Neural crest cell (in vitro differentiated cells): ENCODE results near the gene MED16. TPM values are rescaled to one million over a fixed set of nuclear protein-coding genes. Genes with fewer than 3 reads are reported as not detected.

Experiments used
- DNase-seq: peaks from one replicate; pipeline ENCODE4 v3.0.0; 2021; ENCODE audit warnings: low read depth, mixed read lengths, low spot score
- H3K27ac Mint-ChIP-seq: one replicate; pipeline ENCODE4 v1.8.0; 2021; ENCODE audit warnings: mild to moderate bottlenecking, mixed read lengths; ENCODE audit not compliant: unreplicated experiment
- H3K27me3 Mint-ChIP-seq: 2 replicates; pipeline ENCODE4 v1.8.0; 2021; ENCODE audit warnings: low read depth, mild to moderate bottlenecking, mixed read lengths
- H3K36me3 Mint-ChIP-seq: 2 replicates; pipeline ENCODE4 v1.8.0; 2021; ENCODE audit warnings: low read depth, mild to moderate bottlenecking, mixed read lengths
- H3K4me1 Mint-ChIP-seq: 2 replicates; pipeline ENCODE4 v1.8.0; 2021; ENCODE audit warnings: mixed read lengths
- H3K4me3 Mint-ChIP-seq: one replicate; pipeline ENCODE4 v1.8.0; 2021; ENCODE audit warnings: mild to moderate bottlenecking, mixed read lengths
- H3K9me3 Mint-ChIP-seq: 2 replicates; pipeline ENCODE4 v1.8.0; 2021; ENCODE audit warnings: mixed read lengths
- CTCF ChIP-seq: fragments of 200-600 bp; sonication (generic); conservative IDR thresholded peaks from 2 replicates; pipeline ENCODE4 v1.5.0; 2021; ENCODE audit warnings: antibody characterized with exemption, mild to moderate bottlenecking
- total RNA-seq: library from RNA; stranded (reverse); gene quantifications from 2 replicates; pipeline ENCODE4 v1.2.1, GENCODE V29; 2021

The MED16 gene
- total RNA-seq, 1 donor from 2014 or later, result 77.7 TPM

GRCh38 chr19:890831-891230 lies 2.2 kb downstream of the MED16 start:
- Mint-ChIP-seq H3K4me1 (peaks cover 10% of the 10 kb centered on the region), H3K27me3 (peaks cover 6% of the 10 kb centered on the region), H3K27ac (no peak overlapping the region), H3K9me3 (no peaks in the 10 kb centered on the region), H3K36me3 (no peaks in the 10 kb centered on the region), H3K4me3 (peak overlapping the region; percentile 79)
- no peak for DNase-seq
- TF ChIP-seq CTCF, result no peak

DNA sequence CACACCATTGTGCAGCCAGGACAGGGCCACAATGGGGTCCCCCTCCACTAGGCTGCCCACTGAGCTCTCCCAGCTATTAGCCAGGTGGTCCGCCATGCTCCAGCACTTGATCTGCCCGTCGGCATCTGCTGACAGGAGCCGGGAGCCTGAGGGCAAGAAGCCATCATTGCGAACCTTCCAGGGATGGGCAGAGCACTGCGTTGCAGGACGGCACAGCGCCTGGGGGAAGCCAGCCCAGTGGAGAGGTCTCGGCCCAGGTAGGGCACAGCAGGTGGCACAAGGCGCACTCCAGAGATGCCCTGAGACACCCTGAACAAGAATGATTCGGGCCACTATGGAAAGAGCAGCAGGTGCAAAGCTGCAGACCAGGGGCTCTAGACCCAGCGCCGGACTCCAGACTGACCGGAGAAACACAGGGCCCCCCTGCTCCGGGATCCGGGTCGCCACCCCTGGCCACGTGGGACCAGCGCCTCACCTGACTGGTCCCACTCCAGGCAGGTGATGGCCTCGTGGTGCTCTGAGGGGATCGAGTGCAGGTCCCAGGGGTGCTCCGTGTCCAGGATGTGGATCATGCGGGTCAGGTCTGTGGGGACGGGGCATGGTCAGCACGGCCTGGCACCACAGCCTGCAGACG lies 3.2 kb downstream of the MED16 start:
- Mint-ChIP-seq H3K27me3 (peaks cover 6% of the 10 kb centered on the region), H3K9me3 (no peaks in the 10 kb centered on the region), H3K4me3 (peak overlapping the region; percentile 72), H3K4me1 (peaks cover 10% of the 10 kb centered on the region), H3K36me3 (no peaks in the 10 kb centered on the region), H3K27ac (no peak overlapping the region)
- no peak for TF ChIP-seq CTCF
- no peak for DNase-seq

- peaks cover 8% of the 10 kb centered on the region for H3K4me1 Mint-ChIP-seq
- H3K27me3 Mint-ChIP-seq, result peaks cover 6% of the 10 kb centered on the region
- no peaks in the 10 kb centered on the region for H3K36me3 Mint-ChIP-seq
- no peak for DNase-seq
- H3K9me3 Mint-ChIP-seq, result no peaks in the 10 kb centered on the region
- H3K4me3 Mint-ChIP-seq, result peak overlapping the region; percentile 80
- TF ChIP-seq CTCF, result no peak
- H3K27ac Mint-ChIP-seq, result no peak overlapping the region
Observed at GRCh38 chr19:888581-889385, 4.2 kb downstream of the MED16 start.

- Mint-ChIP-seq H3K36me3 (no peaks in the 10 kb centered on the region), H3K9me3 (no peaks in the 10 kb centered on the region), H3K27me3 (no peaks in the 10 kb centered on the region), H3K27ac (no peak overlapping the region), H3K4me3 (peak overlapping the region; percentile 35), H3K4me1 (no peaks in the 10 kb centered on the region)
- no peak for DNase-seq
- no peak for TF ChIP-seq CTCF
Observed at GRCh38 chr19:887599-887998, 5.4 kb downstream of the MED16 start.

DNA sequence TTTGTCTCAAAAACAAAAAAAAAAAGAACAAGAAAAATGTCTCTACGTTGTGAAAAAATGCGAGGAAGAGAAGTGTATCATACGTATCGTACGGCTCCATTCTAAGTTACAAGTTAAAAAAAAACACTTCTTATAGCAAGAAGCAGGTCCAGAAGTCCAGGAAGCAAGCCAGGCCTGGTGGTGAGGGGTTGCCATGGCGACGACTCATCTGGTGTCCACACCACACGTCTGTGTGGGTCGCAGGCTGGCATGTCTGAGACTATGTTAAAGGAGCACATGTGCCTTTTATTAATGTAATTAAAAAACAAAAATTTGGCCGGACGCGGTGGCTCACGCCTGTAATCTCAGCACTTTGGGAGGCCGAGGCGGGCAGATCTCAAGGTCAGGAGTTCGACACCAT lies 5.9 kb downstream of the MED16 start:
- Mint-ChIP-seq H3K4me3 (peak overlapping the region; percentile 35), H3K9me3 (no peaks in the 10 kb centered on the region), H3K4me1 (no peaks in the 10 kb centered on the region), H3K36me3 (no peaks in the 10 kb centered on the region), H3K27ac (peak overlapping the region; percentile 10), H3K27me3 (no peaks in the 10 kb centered on the region)
- TF ChIP-seq CTCF, result no peak
- no peak for DNase-seq
